ENCODE data around the gene GBGT1.

DNA sequence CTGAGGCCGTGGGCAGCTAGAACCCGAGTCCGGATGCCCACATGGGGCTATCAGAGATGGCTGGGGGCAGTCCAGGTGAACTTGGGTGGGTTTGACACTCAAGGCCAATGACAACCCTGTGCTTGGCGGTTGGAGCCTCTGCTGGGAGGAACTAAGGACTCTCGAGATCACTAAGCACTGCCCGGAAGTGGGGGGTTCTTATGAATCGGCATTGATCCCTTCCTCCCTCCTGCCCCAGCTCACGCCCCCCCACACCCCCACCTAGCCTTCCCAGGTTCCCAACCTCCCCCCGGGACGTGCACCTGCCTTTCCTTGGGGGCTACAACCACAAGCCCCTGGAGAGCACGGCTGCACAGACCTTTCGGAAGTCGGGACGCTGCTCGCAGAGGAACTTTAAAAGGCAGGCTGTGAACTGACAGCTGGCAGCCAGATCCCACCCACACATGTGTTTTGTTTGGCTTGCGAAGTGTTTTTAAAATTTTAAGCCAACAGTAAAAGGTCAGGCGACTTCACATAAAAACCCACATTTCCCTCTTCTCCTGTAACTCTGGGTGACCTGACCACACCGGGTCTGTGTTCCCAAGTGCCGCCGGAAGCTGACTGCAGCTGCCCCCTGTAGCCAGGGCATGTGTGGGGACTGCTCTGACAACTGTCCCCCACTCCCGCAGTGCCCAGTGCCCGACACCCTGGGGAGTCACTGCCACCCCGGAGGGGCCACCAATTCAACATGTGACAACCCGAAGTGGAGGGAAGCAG lies 37.6 kb downstream of the GBGT1 start:
- TF ChIP-seq, protein P1, sequence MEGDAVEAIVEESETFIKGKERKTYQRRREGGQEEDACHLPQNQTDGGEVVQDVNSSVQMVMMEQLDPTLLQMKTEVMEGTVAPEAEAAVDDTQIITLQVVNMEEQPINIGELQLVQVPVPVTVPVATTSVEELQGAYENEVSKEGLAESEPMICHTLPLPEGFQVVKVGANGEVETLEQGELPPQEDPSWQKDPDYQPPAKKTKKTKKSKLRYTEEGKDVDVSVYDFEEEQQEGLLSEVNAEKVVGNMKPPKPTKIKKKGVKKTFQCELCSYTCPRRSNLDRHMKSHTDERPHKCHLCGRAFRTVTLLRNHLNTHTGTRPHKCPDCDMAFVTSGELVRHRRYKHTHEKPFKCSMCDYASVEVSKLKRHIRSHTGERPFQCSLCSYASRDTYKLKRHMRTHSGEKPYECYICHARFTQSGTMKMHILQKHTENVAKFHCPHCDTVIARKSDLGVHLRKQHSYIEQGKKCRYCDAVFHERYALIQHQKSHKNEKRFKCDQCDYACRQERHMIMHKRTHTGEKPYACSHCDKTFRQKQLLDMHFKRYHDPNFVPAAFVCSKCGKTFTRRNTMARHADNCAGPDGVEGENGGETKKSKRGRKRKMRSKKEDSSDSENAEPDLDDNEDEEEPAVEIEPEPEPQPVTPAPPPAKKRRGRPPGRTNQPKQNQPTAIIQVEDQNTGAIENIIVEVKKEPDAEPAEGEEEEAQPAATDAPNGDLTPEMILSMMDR (conservative IDR thresholded peaks at IDR 0.05 in 1 of 2, IDR thresholded peaks at IDR 0.05 in 1 of 2; ENCODE audit: extremely low read depth in 1 of 2, insufficient read depth in 1 of 2, low read depth in 1 of 2, low read length in 2 of 2): no peak
- no peak for TF ChIP-seq EZH2 (IDR thresholded peaks at IDR 0.05; ENCODE audit: borderline replicate concordance, low read length)
